ENCODE results near the gene AFF1.

GRCh38 chr4:87007528-87008446, 73.0 kb downstream of the AFF1 start:
- no peak for TF ChIP-seq EZH2 (IDR thresholded peaks at IDR 0.05; ENCODE audit: low read depth)
- TF ChIP-seq CTCF (conservative IDR thresholded peaks at IDR 0.05): no peak
